SK-N-SH (cell line): ENCODE measurements around the gene GGCT. TPM values are rescaled to one million over a fixed set of nuclear protein-coding genes. Genes with fewer than 3 reads are reported as not detected.

ENCODE experiments used
- CTCF ChIA-PET: fragments of 300-600, 350-600 bp; formaldehyde crosslinking; extraction: SDS; loops from one replicate; lab custom pipeline; 2021; lab: Yijun Ruan, JAX
- POLR2A ChIA-PET: fragments of 350-600 bp; sonication (Branson Sonifier 250); formaldehyde crosslinking; extraction: SDS; loops from one replicate; lab custom pipeline; 2020; ENCODE audit warnings: antibody characterized with exemption, inconsistent platforms; lab: Yijun Ruan, JAX
- DNase-seq: peaks from one replicate; pipeline ENCODE4 v3.0.0; 2012
- H2AFZ ChIP-seq: fragments of 200-600 bp; sonication (generic); 2 replicates; pipeline ENCODE4 v1.8.1; 2016; ENCODE audit warnings: antibody characterized with exemption, mild to moderate bottlenecking, low read depth
- H3F3A ChIP-seq: fragments of 200-600 bp; sonication (generic); replicated peaks from 2 replicates; pipeline ENCODE3; 2016; ENCODE audit warnings: antibody characterized with exemption, mild to moderate bottlenecking; ENCODE audit not compliant: insufficient read depth
- H3K27ac ChIP-seq, 2 experiments: fragments of 200-500 bp in 1 of 2; fragments of 200-600 bp in 1 of 2; sonication (Bioruptor generic) in 1 of 2; sonication (generic), shearing (Covaris generic) in 1 of 2; 2 replicates each; pipeline versions ENCODE4 v1.5.1 to v1.6.1; 2014 to 2016; ENCODE audit warnings: low read depth in 2 of 2, inconsistent platforms in 1 of 2, low read length in 1 of 2, mild to moderate bottlenecking in 1 of 2, mixed read lengths in 1 of 2
- H3K27me3 ChIP-seq: fragments of 200-600 bp; sonication (generic), shearing (Covaris generic); 2 replicates; pipeline ENCODE4 v1.6.1; 2016; ENCODE audit warnings: mixed run types; ENCODE audit not compliant: insufficient read depth
- H3K36me3 ChIP-seq, 2 experiments: fragments of 200-500 bp in 1 of 2; fragments of 200-600 bp in 1 of 2; sonication (Bioruptor generic) in 1 of 2; sonication (generic) in 1 of 2; replicated peaks in 1 of 2; 2 replicates each; pipeline versions ENCODE3 to v1.5.1; 2014 to 2016; ENCODE audit warnings: low read length in 1 of 2, mild to moderate bottlenecking in 1 of 2; ENCODE audit not compliant: insufficient read depth in 2 of 2, control insufficient read depth in 1 of 2
- H3K4me1 ChIP-seq, 2 experiments: fragments of 200-500 bp in 1 of 2; fragments of 200-600 bp in 1 of 2; sonication (Bioruptor generic) in 1 of 2; sonication (generic), shearing (Covaris generic) in 1 of 2; 2 replicates each; pipeline versions ENCODE4 v1.5.1 to v1.6.1; 2014 to 2016; ENCODE audit warnings: low read depth in 1 of 2, low read length in 1 of 2, mixed run types in 1 of 2; ENCODE audit not compliant: insufficient read depth in 2 of 2, control insufficient read depth in 1 of 2
- H3K4me2 ChIP-seq: fragments of 200-600 bp; sonication (generic), shearing (Covaris generic); 2 replicates; pipeline ENCODE4 v1.6.1; 2017; ENCODE audit warnings: mixed run types
- H3K4me3 ChIP-seq, 2 experiments: fragments of 200-500 bp in 1 of 2; fragments of 200-600 bp in 1 of 2; sonication (Bioruptor generic) in 1 of 2; sonication (generic), shearing (Covaris generic) in 1 of 2; 2 replicates each; pipeline versions ENCODE4 v1.5.1 to v1.8.1; 2014 to 2016; ENCODE audit warnings: low read depth in 2 of 2, inconsistent platforms in 1 of 2, low read length in 1 of 2, mild to moderate bottlenecking in 1 of 2, mixed read lengths in 1 of 2, moderate library complexity in 1 of 2
- H3K79me2 ChIP-seq: fragments of 200-600 bp; sonication (generic); 2 replicates; pipeline ENCODE4 v1.8.1; 2017; ENCODE audit warnings: mild to moderate bottlenecking; ENCODE audit not compliant: insufficient read depth
- H3K9ac ChIP-seq: fragments of 200-600 bp; sonication (generic); 2 replicates; pipeline ENCODE4 v1.6.1; 2017; ENCODE audit warnings: mixed run types
- H3K9me2 ChIP-seq: fragments of 200-600 bp; sonication (generic); 2 replicates; pipeline ENCODE4 v1.6.1; 2017; ENCODE audit warnings: mixed run types
- H3K9me3 ChIP-seq: fragments of 200-600 bp; sonication (generic); 2 replicates; pipeline ENCODE4 v1.6.1; 2017; ENCODE audit warnings: mixed run types, mild to moderate bottlenecking, moderate library complexity
- H4K20me1 ChIP-seq: fragments of 200-600 bp; sonication (generic); 2 replicates; pipeline ENCODE4 v1.6.1; 2017; ENCODE audit warnings: mild to moderate bottlenecking, mixed run types; ENCODE audit not compliant: insufficient read depth
- CTCF ChIP-seq: fragments of 200-600 bp; sonication (generic); IDR thresholded peaks from 2 replicates; pipeline ENCODE4 v1.6.1; 2017; ENCODE audit warnings: antibody characterized with exemption, mild to moderate bottlenecking, moderate library complexity
- FOSL2 ChIP-seq: IDR thresholded peaks from 2 replicates; pipeline ENCODE4 v1.4.0; 2012; ENCODE audit warnings: low read depth, mild to moderate bottlenecking, moderate library complexity, borderline replicate concordance
- FOXJ3 ChIP-seq: sonication (generic); formaldehyde crosslinking; IDR thresholded peaks from 2 replicates; pipeline ENCODE4 v1.5.1; 2020; ENCODE audit warnings: mild to moderate bottlenecking, missing genetic modification reagents
- GATA2 ChIP-seq: sonication (generic); formaldehyde crosslinking; IDR thresholded peaks from 2 replicates; pipeline ENCODE4 v1.5.0; 2020; ENCODE audit warnings: mild to moderate bottlenecking, missing genetic modification reagents
- IRF3 ChIP-seq: fragments of 150-350 bp; IDR thresholded peaks from 2 replicates; pipeline ENCODE4 v1.6.1; 2016; ENCODE audit warnings: mild to moderate bottlenecking, low read depth, low read length
- JUND ChIP-seq: IDR thresholded peaks from 2 replicates; pipeline ENCODE4 v1.4.0; 2012
- RCOR1 ChIP-seq: fragments of 150-350 bp; IDR thresholded peaks from 2 replicates; pipeline ENCODE4 v1.6.1; 2017; ENCODE audit warnings: antibody characterized with exemption, low read length
- REST ChIP-seq: IDR thresholded peaks from 2 replicates; pipeline ENCODE4 v1.6.1; 2012; ENCODE audit warnings: mild to moderate bottlenecking, low read depth, low read length, moderate library complexity
- SMC3 ChIP-seq: IDR thresholded peaks from 2 replicates; pipeline ENCODE4 v1.6.1; 2012; ENCODE audit warnings: low read depth, low read length, improper control_type of control experiment
- YY1 ChIP-seq: IDR thresholded peaks from 2 replicates; pipeline ENCODE4 v1.4.0; 2012; ENCODE audit warnings: low read depth, mild to moderate bottlenecking
- WGBS: methylation state at CpG from one replicate; pipeline ENCODE4 v1.1.6; 2017; ENCODE audit warnings: low lambda C conversion rate; 5-methylcytosine and 5-hydroxymethylcytosine counted together
- polyA plus RNA-seq, 3 experiments: library from polyadenylated mRNA; depleted of rRNA; stranded (reverse); fragments of >200 nt; gene quantifications; 2 replicates each; pipeline ENCODE4 v1.2.3, GENCODE V29; 2012

Gene GGCT
- polyA plus RNA-seq, 1 of the 3 experiments (the other 2 are of a cell fraction), result 20.8 TPM

GRCh38 chr7:30447466-30447865 lies 57.2 kb downstream of the GGCT start:
- Histone ChIP-seq H3K79me2 (no peaks in the 10 kb centered on the region), H3K9me2 (no peaks in the 10 kb centered on the region), H3K9ac (no peak overlapping the region), H3F3A (no peaks in the 10 kb centered on the region), H3K4me1 (peaks cover 0 to 22% of the 10 kb centered on the region in 2 experiments; a peak in 1 of 4 replicates), H2AFZ (no peak overlapping the region), H3K4me2 (no peak overlapping the region), H3K4me3 (no peak overlapping the region), H3K36me3 (peaks cover 13 to 36% of the 10 kb centered on the region in 2 experiments), H3K9me3 (no peaks in the 10 kb centered on the region), H3K27ac (no peak overlapping the region; a peak in 1 of 4 replicates), H4K20me1 (no peaks in the 10 kb centered on the region), H3K27me3 (no peaks in the 10 kb centered on the region)
- POLR2A ChIA-PET, result no interaction called here
- no peak for DNase-seq
- 98% methylated on average over 8 of the region's 8 CpGs for WGBS
- TF ChIP-seq IRF3, result no peak
- TF ChIP-seq SMC3, result no peak
- no peak for TF ChIP-seq GATA2 (CRISPR knock-in tag)
- no peak for TF ChIP-seq JUND
- no peak for TF ChIP-seq RCOR1
- no peak for TF ChIP-seq FOXJ3 (CRISPR knock-in tag)
- no peak for TF ChIP-seq YY1
- no peak for TF ChIP-seq REST
- no peak for TF ChIP-seq FOSL2
- no peak for TF ChIP-seq CTCF
- CTCF ChIA-PET, result interaction anchor here (1.0 to 4.3 kb wide), 5 partner anchors 10 to 21 kb away, joined by 3 to 22 read pairs (median 4); no protein-coding TSS in a partner anchor

Other genes with a start within 250 kb of the GGCT start
- 3.8 and 4.0 TPM in 2 replicates for gene ZNRF2, start 220.2 kb downstream of the GGCT start, polyA plus RNA-seq (2012; rRNA removed)
- 5.5 and 5.6 TPM in 2 replicates for gene NOD1, start 26.0 kb downstream of the GGCT start, polyA plus RNA-seq (2012; rRNA removed)
- 301 and 344 TPM in 2 replicates for gene GARS1, start 90.0 kb upstream of the GGCT start, polyA plus RNA-seq (2012; rRNA removed)
- gene CRHR2, start 177.6 kb upstream of the GGCT start, polyA plus RNA-seq (2012; rRNA removed), result not detected in 2 replicates
- gene INMT, start 247.3 kb upstream of the GGCT start, polyA plus RNA-seq (2012; rRNA removed), result not detected in 2 replicates